Motor neuron (in vitro differentiated cells): ENCODE measurements around the gene LMBR1L. TPM values are rescaled to one million over a fixed set of nuclear protein-coding genes. Genes with fewer than 3 reads are reported as not detected.
"Not testable (repeated sequence)": the region's sequence is repeated elsewhere in the genome, so short reads cannot be mapped to it uniquely, and the experiment has no call there.

Source experiments
- ATAC-seq, 8 experiments: fragments of 200-7000 bp; cut with Tn5 transposase; replicated peaks in 6 of 8; 2 replicates each; pipeline ENCODE4 v1.8.0; 2021; ENCODE audit warnings: mild to moderate bottlenecking in 8 of 8, moderate library complexity in 8 of 8
- H3K27ac ChIP-seq, 2 donors: fragments of 250-450 bp; sonication (Bioruptor Pico); 2 replicates each; pipeline ENCODE4 v1.9.0; 2021; ENCODE audit warnings: antibody characterized with exemption in 2 of 2, mild to moderate bottlenecking in 2 of 2, moderate library complexity in 1 of 2
- H3K4me1 ChIP-seq, 2 donors: fragments of 250-450 bp; sonication (Bioruptor Pico); replicated peaks in 1 of 2; 2 replicates each; pipeline ENCODE4 v1.6.1; 2021; ENCODE audit warnings: antibody characterized with exemption in 2 of 2, mild to moderate bottlenecking in 2 of 2, moderate library complexity in 1 of 2
- H3K4me3 ChIP-seq, 5 donors: fragments of 250-450 bp; sonication (Bioruptor Pico); 2 replicates each; pipeline ENCODE4 v1.9.0; 2021; ENCODE audit warnings: antibody characterized with exemption in 5 of 5, mild to moderate bottlenecking in 5 of 5, moderate library complexity in 4 of 5
- WGBS, 10 experiments: fragments of 450-650 bp; shearing (Covaris generic); methylation state at CpG; one replicate each; pipeline ENCODE4 v1.0.0; 2022; 5-methylcytosine and 5-hydroxymethylcytosine counted together
- in situ Hi-C, 9 experiments: fragments of 400-800 bp; cut with MboI; loops; one replicate each; pipeline ENCODE4 v1.15.0; 2021; ENCODE audit warnings: low sequenced_read_pairs in 9 of 9, low pct_unique_long_range_greater_than_20kb in 2 of 9; ENCODE audit not compliant: unreplicated experiment in 9 of 9
- total RNA-seq, 8 experiments: library from RNA; unstranded; fragments of 300-600 nt; gene quantifications; 2 replicates each; pipeline versions ENCODE4 v1.2.3 to v1.2.4, GENCODE V29; 2022

LMBR1L gene
- total RNA-seq, 8 experiments from 2014 or later: 27.6 to 85.8 (median 67.2) TPM

- in situ Hi-C loops: no loop called here
Observed at GRCh38 chr12:49066120-49066519, 44.5 kb downstream of the LMBR1L start.

DNA sequence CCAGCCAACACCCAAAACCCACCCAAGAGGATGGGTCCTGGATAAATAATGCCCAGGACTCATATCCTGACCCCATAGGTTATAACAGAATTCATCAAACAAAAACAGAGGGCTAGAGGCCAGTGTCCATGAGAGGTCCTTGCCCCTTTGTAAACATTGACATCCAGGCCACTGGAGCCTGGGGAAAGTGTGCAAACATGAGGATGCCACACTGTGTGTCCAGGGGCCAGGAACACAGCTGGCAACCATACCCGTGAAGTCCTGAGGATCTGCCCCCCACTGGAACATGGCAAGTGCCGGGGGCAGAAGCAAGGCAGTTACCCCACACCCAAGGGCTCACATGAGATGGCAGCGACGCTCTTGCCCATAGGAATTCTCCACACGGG lies 45.9 kb downstream of the LMBR1L start:
- peaks cover 7% of the 10 kb centered on the region in 2 donors for H3K4me1 ChIP-seq
- no peak for ATAC-seq
- 40 to 100% (median 86%) methylated on average over 1 to 3 of the region's 5 CpGs; no CpG with 5 or more reads in 5 of the 10 experiments for WGBS, 10 experiments
- H3K27ac ChIP-seq: no peak overlapping the region
- in situ Hi-C loops: no loop called here
- no peak overlapping the region for H3K4me3 ChIP-seq

More at GRCh38 chr12:49066120-49066519, 44.5 kb downstream of the LMBR1L start:
- 33 to 80% (median 46%) methylated on average over 1 to 3 of the region's 4 CpGs; no CpG with 5 or more reads in 3 of the 10 experiments for WGBS, 10 experiments
- H3K4me3 ChIP-seq: no peak overlapping the region
- no peak for ATAC-seq
- peaks cover 7 to 10% of the 10 kb centered on the region in 2 donors for H3K4me1 ChIP-seq
- no peak overlapping the region for H3K27ac ChIP-seq

DNA sequence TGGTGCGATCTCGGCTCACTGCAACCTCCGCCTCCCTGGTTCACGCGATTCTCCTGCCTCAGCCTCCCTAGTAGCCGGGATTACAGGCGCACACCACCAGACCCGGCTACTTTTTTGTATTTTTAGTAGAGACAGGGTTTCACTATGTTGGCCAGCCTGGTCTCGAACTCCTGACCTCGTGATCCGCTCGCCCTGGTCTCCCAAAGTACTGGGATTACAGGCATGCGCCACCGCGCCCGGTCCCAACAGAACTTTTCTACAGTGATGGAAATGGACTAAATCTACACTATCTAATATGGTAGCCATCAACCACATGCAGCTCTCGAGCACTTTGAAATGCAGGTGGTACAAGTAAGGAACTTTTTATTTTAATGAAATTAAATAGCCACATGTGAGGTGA lies 48.7 kb downstream of the LMBR1L start:
- H3K4me1 ChIP-seq: peaks cover 14 to 15% of the 10 kb centered on the region in 2 donors
- ATAC-seq, in situ Hi-C loops, H3K4me3 ChIP-seq, H3K27ac ChIP-seq: not testable (repeated sequence)
- WGBS, 10 experiments: 76 to 100% (median 91%) methylated on average over 1 to 15 of the region's 17 CpGs; no CpG with 5 or more reads in 2 of the 10 experiments

DNA sequence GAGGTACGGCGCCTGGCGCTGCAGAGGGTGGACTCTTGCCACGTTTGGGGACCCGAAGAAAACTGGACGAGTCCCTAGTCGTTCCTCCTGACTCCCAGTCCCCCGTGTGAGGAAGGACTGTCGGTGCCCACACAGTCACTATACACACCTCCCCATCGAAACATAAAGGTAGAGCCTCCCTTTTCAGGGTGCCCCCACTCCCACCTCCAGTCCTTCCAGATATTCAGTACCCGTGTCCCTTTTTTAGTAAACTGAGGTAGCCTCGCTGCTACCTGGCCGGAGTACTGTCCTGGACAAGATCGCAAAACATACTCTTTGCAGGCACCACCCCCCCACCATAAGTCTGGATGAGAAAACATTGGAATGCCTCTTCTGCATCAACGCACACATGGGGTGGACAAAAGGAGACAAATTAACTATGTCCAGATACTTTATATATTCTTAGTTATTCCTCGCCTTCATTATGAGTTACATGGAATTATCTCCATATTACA lies 49.4 kb downstream of the LMBR1L start:
- ATAC-seq: no peak
- in situ Hi-C loops: no loop called here
- peak overlapping the region; percentile 97 to 99 (median 98) for H3K4me3 ChIP-seq
- peak overlapping the region in 1 of 2 donors; percentile 98 for H3K27ac ChIP-seq
- 0 to 75% (median 28%) methylated on average over 1 to 10 of the region's 16 CpGs; no CpG with 5 or more reads in 1 of the 10 experiments for WGBS, 10 experiments
- H3K4me1 ChIP-seq: peaks cover 22% of the 10 kb centered on the region in 2 donors

GRCh38 chr12:49060237-49061156 lies 50.1 kb downstream of the LMBR1L start, which contains the start of gene KMT2D:
KMT2D (minus strand) TSS chr12:49060794; CDS start chr12:49055324, 5,470 bp downstream.
- Histone ChIP-seq H3K27ac (peak within 1 kb of the TSS; percentile 98), H3K4me3 (peak within 1 kb of the TSS; percentile 97 to 99 (median 98)), H3K4me1 (peaks cover 27 to 29% of the 10 kb centered on the region in 2 donors)
- in situ Hi-C loops: no loop called here
- ATAC-seq: peak; percentile 63 to 90 (median 82)
- WGBS, 10 experiments: 0% methylated on average over 4 to 16 of the region's 74 CpGs; no CpG with 5 or more reads in 6 of the 10 experiments

DNA sequence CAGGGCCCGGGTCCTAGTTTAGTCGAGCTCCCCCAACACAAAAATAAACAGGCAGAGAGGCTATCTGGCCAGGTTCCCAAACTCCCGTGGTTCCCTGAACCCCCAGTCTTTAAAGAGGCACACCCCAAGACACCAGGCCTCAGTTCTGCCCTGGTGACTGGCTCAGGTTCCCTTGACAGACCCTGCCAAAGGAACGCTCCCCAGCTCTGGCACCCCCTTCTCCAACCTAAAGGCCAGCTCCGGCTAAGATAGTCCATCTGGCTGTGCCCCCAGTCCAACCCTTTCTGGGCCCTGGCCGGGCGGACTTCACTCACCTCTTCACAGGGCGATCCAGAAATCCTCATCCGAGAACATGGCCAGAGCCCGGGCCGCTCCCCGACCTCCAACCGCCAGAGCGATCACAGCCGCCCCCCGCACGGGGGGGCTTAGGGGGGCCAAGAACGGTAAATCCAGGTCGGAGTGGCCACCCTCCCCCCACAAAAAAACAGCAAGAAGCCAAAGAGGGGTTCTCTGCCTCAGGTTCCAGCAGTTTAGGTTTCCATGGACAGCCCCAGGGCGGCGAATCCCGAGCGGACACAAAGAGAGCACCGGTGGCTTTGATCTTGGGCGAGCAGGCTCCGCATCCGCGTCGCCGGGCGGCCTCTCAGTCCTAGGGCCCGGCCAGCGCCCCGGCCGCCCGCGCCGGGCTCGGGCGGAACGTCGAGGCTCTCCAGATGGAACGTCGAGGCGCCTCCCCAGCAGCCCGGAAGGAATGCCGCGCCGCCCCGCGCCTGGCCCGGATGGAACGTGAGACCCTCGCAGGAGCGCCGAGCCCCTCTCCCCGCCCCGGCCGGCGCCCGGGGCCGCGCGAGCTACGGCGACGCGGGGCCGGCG lies 51.1 kb downstream of the LMBR1L start:
- in situ Hi-C loops: no loop called here
- 0% methylated on average over 1 to 20 of the region's 70 CpGs; no CpG with 5 or more reads in 4 of the 10 experiments for WGBS, 10 experiments
- peak in 6 of 8 experiments; percentile 14 to 24 (median 22) for ATAC-seq
- Histone ChIP-seq H3K4me3 (peak overlapping the region; percentile 97 to 99 (median 98)), H3K27ac (peak overlapping the region; percentile 98), H3K4me1 (peaks cover 27 to 33% of the 10 kb centered on the region in 2 donors)

- H3K4me1 ChIP-seq: peaks cover 27 to 33% of the 10 kb centered on the region in 2 donors
- in situ Hi-C loops: no loop called here
- no peak for ATAC-seq
- peak overlapping the region; percentile 97 to 99 (median 98) for H3K4me3 ChIP-seq
- H3K27ac ChIP-seq: peak overlapping the region in 1 of 2 donors; percentile 19
- 0% methylated on average over 1 of the region's 1 CpG; no CpG with 5 or more reads in 9 of the 10 experiments for WGBS, 10 experiments
Observed at GRCh38 chr12:49059045-49059298, 51.7 kb downstream of the LMBR1L start.

DNA sequence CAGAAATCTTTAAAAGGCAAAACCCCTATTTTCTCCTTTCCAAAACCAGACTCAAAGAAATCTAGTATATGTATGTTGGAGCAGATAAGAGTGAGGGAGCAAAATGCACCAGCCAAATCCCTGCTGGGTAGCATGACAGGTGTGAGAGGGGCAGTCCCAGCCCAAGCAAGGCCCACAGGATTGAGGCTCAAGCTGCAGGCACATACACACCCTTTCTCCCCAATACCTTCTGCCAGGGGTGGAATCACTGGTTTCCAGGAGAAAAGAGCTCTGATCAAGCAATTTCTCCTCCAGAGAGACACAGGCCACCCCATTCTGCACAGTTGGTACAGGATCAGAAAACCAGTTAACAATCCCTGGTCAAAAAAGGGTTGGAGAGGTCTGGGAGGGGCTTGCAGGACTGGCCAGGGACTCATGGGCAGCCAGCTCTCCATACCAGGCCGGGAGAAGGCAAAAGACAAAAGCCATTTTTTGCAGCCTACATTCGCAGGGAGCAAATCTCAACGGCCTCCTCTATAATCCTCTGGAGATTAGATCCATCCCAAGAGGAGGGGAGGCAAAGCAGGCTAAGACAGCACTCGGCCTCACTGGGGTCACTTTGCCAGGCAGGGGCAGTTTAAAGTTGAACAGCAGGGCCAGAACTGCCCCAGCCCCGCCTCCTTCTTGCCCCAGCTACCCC lies 52.1 kb downstream of the LMBR1L start:
- H3K4me3 ChIP-seq: peak overlapping the region; percentile 97 to 99 (median 98)
- 0 to 20% (median 9%) methylated on average over 1 to 2 of the region's 5 CpGs; no CpG with 5 or more reads in 6 of the 10 experiments for WGBS, 10 experiments
- in situ Hi-C loops: no loop called here
- peak overlapping the region in 1 of 2 donors; percentile 19 for H3K27ac ChIP-seq
- ATAC-seq: no peak
- H3K4me1 ChIP-seq: peaks cover 27 to 33% of the 10 kb centered on the region in 2 donors

DNA sequence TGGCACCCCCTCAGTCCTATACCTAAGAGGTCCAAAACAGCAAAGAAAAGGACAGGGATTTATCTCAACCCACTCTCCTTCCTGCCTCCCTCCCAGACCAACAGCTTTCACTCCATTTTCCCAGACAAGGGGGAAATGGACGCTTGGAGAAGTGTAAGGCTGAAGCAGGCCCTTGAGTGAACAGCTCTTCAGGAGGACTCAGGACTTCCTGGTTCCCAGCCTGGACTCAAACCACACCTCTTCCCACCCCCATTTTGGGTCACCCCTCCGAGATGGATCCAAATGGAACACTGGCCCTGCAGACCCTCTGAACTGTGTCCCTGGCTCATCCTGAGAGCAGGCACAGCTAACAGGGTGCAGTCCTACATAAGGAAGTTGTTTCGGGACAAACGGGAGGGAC lies 52.8 kb downstream of the LMBR1L start:
- Histone ChIP-seq H3K4me1 (peaks cover 27 to 33% of the 10 kb centered on the region in 2 donors), H3K4me3 (peak overlapping the region; percentile 97 to 99 (median 98)), H3K27ac (no peak overlapping the region)
- WGBS, 10 experiments: 0% methylated on average over 1 to 2 of the region's 4 CpGs; no CpG with 5 or more reads in 5 of the 10 experiments
- in situ Hi-C loops: no loop called here
- ATAC-seq: no peak

GRCh38 chr12:49055978-49056754 lies 54.5 kb downstream of the LMBR1L start:
- no peak overlapping the region for H3K27ac ChIP-seq
- ATAC-seq: peak in 6 of 8 experiments; percentile 15 to 63 (median 25)
- peak overlapping the region in 3 of 5 donors; percentile 1 to 97 (median 3) for H3K4me3 ChIP-seq
- in situ Hi-C loops: no loop called here
- peaks cover 23 to 33% of the 10 kb centered on the region in 2 donors for H3K4me1 ChIP-seq
- 8 to 100% (median 48%) methylated on average over 1 to 7 of the region's 7 CpGs; no CpG with 5 or more reads in 1 of the 10 experiments for WGBS, 10 experiments

DNA sequence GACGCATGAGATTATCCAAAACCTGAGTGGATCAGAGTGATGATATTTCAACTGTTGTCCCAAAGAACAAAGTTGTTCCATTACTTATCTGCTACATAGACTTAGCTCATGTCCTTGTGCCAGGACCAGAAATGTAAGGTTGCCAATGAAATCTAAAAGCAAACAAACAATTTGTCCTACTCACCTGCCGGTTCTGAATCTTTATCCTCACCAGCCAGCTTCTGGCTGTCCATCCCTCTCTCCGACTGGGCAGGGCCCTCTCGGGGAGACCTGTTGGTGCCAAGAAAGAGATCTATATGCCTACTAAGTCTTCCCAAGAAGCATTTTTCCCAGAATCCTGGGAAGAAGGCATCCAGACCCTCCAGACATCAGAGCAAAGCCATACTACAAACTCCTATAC lies 55.6 kb downstream of the LMBR1L start:
- Histone ChIP-seq H3K4me3 (no peak overlapping the region), H3K4me1 (peaks cover 23 to 33% of the 10 kb centered on the region in 2 donors), H3K27ac (no peak overlapping the region)
- in situ Hi-C loops: no loop called here
- WGBS, 10 experiments: 38 to 100% (median 93%) methylated on average over 1 to 4 of the region's 4 CpGs
- ATAC-seq: no peak
